Measurements from ENCODE around the gene MYOZ2. TPM values are rescaled to one million over a fixed set of nuclear protein-coding genes. Genes with fewer than 3 reads are reported as not detected.

The MYOZ2 gene
- total RNA-seq, 4 donors from 2014 or later, result 0.17 to 0.44 TPM; not detected in 2

- TF ChIP-seq CTCF (IDR thresholded peaks at IDR 0.05; ENCODE audit: low read depth), result no peak
These were observed 35.0 kb upstream of the MYOZ2 start for GRCh38 chr4:119100655-119101054.

- no peak for TF ChIP-seq CTCF (IDR thresholded peaks at IDR 0.05; ENCODE audit: low read depth)
These were observed 32.4 kb upstream of the MYOZ2 start for GRCh38 chr4:119103263-119103662.

- TF ChIP-seq CTCF (IDR thresholded peaks at IDR 0.05; ENCODE audit: low read depth), result no peak
These were observed 30.9 kb upstream of the MYOZ2 start for GRCh38 chr4:119104644-119105273.

- TF ChIP-seq CTCF (IDR thresholded peaks at IDR 0.05; ENCODE audit: low read depth), result no peak
These were observed 30.0 kb upstream of the MYOZ2 start for GRCh38 chr4:119105605-119106004.

GRCh38 chr4:119106036-119107000, 29.3 kb upstream of the MYOZ2 start:
- no peak for TF ChIP-seq CTCF (IDR thresholded peaks at IDR 0.05; ENCODE audit: low read depth)

GRCh38 chr4:119110121-119110520, 25.5 kb upstream of the MYOZ2 start:
- TF ChIP-seq CTCF (IDR thresholded peaks at IDR 0.05; ENCODE audit: low read depth), result no peak

- TF ChIP-seq CTCF (IDR thresholded peaks at IDR 0.05; ENCODE audit: low read depth), result no peak
These were observed 24.3 kb upstream of the MYOZ2 start for GRCh38 chr4:119111296-119111695.
